ENCODE measurements around the gene DNAJC5G.

- TF ChIP-seq, protein P1, sequence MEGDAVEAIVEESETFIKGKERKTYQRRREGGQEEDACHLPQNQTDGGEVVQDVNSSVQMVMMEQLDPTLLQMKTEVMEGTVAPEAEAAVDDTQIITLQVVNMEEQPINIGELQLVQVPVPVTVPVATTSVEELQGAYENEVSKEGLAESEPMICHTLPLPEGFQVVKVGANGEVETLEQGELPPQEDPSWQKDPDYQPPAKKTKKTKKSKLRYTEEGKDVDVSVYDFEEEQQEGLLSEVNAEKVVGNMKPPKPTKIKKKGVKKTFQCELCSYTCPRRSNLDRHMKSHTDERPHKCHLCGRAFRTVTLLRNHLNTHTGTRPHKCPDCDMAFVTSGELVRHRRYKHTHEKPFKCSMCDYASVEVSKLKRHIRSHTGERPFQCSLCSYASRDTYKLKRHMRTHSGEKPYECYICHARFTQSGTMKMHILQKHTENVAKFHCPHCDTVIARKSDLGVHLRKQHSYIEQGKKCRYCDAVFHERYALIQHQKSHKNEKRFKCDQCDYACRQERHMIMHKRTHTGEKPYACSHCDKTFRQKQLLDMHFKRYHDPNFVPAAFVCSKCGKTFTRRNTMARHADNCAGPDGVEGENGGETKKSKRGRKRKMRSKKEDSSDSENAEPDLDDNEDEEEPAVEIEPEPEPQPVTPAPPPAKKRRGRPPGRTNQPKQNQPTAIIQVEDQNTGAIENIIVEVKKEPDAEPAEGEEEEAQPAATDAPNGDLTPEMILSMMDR (IDR thresholded peaks at IDR 0.05): no peak
- TF ChIP-seq NRF1 (IDR thresholded peaks at IDR 0.05; ENCODE audit: low read depth, low read length) (no peak), POLR2AphosphoS5 (IDR thresholded peaks at IDR 0.05; ENCODE audit: low read depth, low read length) (no peak), TEAD4 (IDR thresholded peaks at IDR 0.05; ENCODE audit: borderline replicate concordance, insufficient read depth) (no peak), YY1 (IDR thresholded peaks at IDR 0.05; ENCODE audit: low read depth) (no peak)
- TF ChIP-seq, protein P2, sequence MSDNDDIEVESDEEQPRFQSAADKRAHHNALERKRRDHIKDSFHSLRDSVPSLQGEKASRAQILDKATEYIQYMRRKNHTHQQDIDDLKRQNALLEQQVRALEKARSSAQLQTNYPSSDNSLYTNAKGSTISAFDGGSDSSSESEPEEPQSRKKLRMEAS (IDR thresholded peaks at IDR 0.05; ENCODE audit: low read depth): no peak
- TF ChIP-seq, protein P3, sequence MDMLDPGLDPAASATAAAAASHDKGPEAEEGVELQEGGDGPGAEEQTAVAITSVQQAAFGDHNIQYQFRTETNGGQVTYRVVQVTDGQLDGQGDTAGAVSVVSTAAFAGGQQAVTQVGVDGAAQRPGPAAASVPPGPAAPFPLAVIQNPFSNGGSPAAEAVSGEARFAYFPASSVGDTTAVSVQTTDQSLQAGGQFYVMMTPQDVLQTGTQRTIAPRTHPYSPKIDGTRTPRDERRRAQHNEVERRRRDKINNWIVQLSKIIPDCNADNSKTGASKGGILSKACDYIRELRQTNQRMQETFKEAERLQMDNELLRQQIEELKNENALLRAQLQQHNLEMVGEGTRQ (IDR thresholded peaks at IDR 0.05; ENCODE audit: borderline replicate concordance, low read depth, low read length): no peak
- TF ChIP-seq, protein P4, sequence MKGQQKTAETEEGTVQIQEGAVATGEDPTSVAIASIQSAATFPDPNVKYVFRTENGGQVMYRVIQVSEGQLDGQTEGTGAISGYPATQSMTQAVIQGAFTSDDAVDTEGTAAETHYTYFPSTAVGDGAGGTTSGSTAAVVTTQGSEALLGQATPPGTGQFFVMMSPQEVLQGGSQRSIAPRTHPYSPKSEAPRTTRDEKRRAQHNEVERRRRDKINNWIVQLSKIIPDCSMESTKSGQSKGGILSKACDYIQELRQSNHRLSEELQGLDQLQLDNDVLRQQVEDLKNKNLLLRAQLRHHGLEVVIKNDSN (IDR thresholded peaks at IDR 0.05; ENCODE audit: borderline replicate concordance, low read depth): no peak
Observed at GRCh38 chr2:27304488-27305240, 29.4 kb downstream of the DNAJC5G start.
